GM13976 (cell line): ENCODE measurements around the gene MYO9B.
A peak's percentile ranks its signal among the peaks of the same experiment; 100 is the strongest.

ENCODE experiments used
- DNase-seq: peaks from one replicate; pipeline ENCODE4 v3.0.0; 2012; ENCODE audit warnings: low spot score
- in situ Hi-C: fragments of 300-500 bp; cut with MboI; formaldehyde crosslinking; loops from one replicate; pipeline ENCODE4 v1.12.0; 2022; ENCODE audit warnings: low sequenced_read_pairs, mixed read lengths, inconsistent platforms; ENCODE audit not compliant: unreplicated experiment
- TF ChIP-seq, protein P1 (sequence below): IDR thresholded peaks from 2 replicates; pipeline ENCODE4 v1.5.1; 2012; ENCODE audit warnings: borderline replicate concordance, mild to moderate bottlenecking; ENCODE audit not compliant: insufficient read depth; ENCODE audit errors: extremely low read depth, missing control alignments, control extremely low read depth

MYO9B gene

DNA sequence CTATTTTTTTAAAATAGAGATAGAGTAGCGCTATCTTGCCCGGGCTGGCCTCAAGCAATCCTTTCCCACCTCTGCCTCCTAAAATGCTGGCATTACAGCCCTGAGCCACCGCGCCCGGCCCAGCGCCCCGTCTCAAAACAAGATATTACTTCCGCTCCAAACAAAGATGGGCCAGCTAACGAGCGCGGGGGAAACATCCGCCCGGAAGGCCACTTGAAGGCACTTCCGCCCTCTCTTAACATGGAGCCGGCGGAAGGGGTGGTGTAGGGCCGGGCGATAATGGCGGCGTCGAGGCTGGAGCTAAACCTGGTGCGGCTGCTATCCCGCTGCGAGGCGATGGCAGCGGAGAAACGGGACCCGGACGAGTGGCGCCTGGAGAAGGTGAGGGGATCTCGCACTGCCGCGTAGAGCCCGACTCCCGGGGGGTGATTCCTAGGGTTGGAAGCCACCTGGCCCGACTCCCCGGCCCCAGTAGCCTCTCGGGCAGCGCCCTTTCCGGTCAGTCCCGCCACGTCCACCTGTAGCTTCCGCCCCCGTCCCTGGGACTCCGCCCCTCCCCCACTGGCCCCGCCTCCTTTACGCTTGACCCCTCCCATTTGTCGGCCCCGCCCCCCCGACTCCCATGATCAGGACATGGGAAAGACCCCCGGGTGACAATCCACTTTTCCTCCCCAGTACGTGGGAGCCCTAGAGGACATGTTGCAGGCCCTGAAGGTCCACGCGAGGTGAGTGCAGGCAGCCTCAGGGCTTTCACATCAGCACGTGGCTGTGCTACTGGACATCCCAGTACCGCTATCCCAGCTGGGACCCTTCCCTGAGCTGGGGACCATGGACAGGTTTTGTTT, 139.8 kb downstream of the MYO9B start, which contains the start of gene USE1:
USE1 (plus strand) TSS at position 231 of the 845 bp plus-strand sequence; CDS start at position 280, 49 bp downstream.
- in situ Hi-C loops: no loop called here
- TF ChIP-seq, protein P1, sequence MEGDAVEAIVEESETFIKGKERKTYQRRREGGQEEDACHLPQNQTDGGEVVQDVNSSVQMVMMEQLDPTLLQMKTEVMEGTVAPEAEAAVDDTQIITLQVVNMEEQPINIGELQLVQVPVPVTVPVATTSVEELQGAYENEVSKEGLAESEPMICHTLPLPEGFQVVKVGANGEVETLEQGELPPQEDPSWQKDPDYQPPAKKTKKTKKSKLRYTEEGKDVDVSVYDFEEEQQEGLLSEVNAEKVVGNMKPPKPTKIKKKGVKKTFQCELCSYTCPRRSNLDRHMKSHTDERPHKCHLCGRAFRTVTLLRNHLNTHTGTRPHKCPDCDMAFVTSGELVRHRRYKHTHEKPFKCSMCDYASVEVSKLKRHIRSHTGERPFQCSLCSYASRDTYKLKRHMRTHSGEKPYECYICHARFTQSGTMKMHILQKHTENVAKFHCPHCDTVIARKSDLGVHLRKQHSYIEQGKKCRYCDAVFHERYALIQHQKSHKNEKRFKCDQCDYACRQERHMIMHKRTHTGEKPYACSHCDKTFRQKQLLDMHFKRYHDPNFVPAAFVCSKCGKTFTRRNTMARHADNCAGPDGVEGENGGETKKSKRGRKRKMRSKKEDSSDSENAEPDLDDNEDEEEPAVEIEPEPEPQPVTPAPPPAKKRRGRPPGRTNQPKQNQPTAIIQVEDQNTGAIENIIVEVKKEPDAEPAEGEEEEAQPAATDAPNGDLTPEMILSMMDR: no peak
- peak; percentile 93 for DNase-seq

DNA sequence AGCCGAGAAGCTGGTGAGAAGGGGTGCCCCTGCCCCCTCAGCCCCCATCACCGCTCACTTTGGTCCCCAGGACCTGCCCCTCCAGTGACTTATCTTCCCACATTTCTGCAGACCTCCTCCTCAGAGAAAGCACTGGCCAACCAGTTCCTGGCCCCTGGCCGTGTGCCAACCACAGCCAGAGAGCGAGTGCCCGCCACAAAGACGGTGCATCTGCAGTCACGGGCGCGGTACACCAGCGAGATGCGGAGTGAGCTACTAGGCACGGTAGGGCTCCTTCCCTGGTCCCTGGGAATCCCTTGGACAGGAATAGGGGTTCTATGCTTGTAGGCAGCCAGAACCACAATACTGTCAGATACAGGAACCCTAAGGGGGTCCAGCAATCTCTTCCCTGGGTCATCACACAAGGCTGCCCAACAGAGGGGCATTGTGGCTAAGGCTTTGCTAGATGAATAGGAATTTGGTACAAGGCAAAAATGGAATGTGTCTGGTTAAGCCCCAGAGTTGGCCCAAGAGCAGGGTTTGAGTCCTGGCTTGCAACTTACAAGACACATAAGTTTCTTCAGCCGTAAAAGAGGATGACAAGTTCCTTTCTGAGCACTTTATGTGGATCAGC, 140.6 kb downstream of the MYO9B start:
- TF ChIP-seq, protein P1: no peak
- in situ Hi-C loops: no loop called here
- DNase-seq: no peak

DNA sequence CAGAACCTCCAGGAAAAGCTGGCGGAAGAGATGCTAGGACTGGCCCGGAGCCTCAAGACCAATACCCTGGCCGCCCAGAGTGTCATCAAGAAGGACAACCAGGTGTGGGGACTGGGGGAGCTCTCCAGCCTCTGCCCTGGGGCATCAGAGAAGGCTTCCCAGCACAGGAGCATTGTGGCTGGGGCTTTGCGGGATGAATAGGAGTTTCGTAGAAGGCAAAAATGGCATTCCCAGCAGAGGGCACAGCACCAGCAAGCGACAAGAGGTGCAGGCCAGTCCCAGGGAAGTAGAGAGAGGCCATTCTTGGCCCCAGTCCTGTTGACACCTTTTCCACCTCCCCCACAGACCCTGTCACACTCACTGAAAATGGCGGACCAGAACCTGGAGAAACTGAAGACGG, 143.7 kb downstream of the MYO9B start:
- TF ChIP-seq, protein P1: no peak
- no peak for DNase-seq
- in situ Hi-C loops: no loop called here

DNA sequence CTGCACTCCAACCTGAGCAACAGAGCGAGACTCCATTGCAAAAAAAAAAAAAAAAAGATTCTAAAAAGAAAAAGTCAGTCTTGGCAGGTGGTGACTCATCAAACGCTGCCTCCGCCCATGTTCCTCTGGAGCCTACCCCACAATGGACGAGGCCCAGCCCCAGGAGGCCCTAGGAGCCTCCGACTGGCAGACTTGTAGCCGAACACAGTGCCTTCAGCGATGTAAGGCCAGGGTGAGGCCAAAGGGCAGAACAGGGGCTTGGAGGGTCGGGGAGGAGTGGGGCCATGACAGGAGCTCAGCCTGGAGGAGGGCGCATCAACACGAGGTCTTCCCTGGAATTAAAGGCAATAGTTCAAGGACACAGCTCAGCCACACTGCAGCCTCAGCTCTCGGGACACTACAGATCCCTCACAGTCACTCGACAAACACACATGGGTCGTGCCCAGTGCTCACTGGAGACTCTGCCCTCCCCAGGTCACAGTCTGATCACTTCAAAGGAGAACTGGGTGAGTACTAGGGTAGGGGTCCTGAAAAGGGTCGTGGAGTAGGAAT, 144.7 kb downstream of the MYO9B start:
- TF ChIP-seq, protein P1: no peak
- in situ Hi-C loops: no loop called here
- DNase-seq: no peak

DNA sequence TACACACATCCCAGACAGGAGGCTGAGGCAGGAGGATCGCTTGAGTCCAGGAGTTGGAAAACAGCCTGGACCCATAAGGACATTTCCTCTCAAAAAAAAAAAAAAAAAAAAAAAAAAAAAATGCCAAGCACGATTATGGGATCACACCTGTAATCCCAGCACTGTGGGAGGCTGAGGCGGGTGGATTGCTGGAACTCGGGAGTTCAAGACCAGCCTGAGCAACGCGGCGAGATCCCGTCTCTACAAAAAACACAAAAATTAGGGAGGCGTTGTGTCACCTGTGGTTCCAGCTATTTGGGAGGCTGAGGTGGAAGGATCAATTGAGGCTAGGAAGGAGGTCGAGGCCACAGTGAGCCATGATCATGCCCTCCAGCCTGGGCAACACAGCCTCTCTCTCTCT, 149.5 kb downstream of the MYO9B start:
- in situ Hi-C loops: loop anchor here (25.0 kb wide), 1 partner anchor 163 kb away; no protein-coding TSS in a partner anchor
- TF ChIP-seq, protein P1: no peak
- DNase-seq: no peak
